GM21825 (cell line): ENCODE measurements around the gene RAB11FIP3.

Experiments
- ATAC-seq: cut with Tn5 transposase; IDR thresholded peaks from one replicate; pipeline ENCODE4 v1.9.1; 2021; ENCODE audit warnings: mild to moderate bottlenecking, moderate library complexity; ENCODE audit not compliant: unreplicated experiment

The RAB11FIP3 gene

DNA sequence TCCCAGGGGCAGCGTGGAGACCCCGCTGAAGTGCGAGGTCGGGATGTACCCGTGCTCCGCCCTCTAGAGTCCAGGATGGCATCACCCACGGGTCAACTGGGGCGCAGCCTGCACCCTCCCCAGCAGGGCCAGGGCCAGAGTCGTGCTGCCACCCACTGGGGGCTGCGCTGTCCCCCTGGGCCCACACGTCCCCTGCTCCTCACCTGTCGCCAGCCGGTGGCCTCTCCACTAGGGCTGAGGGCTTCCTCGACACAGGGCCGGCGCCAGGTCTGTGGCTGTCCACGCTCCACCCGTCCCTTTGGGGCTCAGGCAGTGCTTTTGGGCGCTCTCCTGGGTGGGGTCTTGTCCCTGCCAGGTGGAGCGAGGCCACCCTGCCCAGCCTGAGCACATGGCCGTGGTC is 123.1 kb downstream of the RAB11FIP3 start:
- no peak for ATAC-seq

DNA sequence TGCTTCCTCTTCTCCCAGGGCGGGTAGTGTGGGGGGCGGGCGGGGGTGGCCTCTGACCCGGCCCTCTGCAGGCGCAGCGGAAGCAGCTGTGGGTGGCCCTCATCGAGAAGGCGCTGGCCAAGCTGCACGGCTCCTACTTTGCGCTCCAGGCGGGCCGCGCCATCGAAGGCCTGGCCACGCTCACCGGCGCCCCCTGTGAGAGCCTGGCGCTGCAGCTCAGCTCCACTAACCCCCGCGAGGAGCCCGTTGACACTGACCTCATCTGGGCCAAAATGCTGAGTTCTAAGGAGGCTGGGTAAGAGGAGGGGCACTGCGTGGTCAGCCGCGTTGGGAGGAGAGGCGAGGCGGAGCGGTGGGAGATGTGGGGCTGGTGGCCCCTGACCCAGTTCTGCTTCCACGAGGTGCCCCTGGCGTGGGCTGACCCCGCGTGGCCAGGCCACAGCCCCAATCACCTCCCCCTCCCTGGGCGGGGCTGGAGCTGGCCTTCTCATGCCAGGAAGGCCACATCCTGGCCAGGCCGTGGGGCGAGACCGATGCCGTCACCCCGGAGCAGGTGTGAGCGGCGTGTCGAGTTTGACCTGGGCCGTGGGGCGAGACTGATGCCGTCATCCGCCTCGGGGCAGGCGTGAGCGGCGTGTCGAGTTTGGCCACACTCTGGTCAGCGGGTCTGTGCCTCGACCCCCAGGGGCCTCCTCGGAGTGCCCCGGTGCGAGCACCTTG is 124.3 kb downstream of the RAB11FIP3 start:
- ATAC-seq, result no peak

DNA sequence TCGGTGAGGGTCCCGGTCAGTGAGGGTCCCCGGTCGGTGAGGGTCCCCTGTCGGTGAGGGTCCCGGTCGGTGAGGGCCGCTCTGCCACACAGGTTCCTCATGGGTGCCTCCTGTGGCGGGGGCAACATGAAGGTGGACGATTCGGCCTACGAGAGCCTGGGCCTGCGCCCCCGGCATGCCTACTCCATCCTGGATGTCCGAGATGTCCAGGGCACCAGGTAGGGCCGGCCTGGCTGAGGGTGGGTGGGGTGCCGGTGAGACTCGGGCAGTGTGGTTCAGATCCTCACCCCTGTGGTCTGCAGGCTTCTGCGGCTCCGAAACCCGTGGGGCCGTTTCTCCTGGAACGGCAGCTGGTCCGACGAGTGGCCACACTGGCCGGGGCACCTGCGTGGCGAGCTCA is 125.8 kb downstream of the RAB11FIP3 start:
- no peak for ATAC-seq

DNA sequence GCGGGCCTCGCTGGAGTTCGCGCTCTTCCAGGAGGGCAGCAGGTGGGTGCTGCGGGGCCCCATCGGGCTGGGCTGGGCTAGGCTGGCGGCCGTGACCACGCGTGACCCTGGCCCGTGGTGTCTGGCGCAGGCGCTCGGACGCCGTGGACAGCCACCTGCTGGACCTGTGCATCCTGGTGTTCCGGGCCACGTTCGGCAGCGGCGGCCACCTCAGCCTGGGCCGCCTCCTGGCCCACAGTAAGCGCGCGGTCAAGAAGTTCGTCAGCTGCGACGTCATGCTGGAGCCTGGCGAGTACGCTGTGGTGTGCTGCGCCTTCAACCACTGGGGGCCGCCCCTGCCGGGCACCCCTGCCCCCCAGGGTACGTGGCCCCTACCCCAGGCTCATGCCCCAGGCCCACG is 126.7 kb downstream of the RAB11FIP3 start:
- no peak for ATAC-seq

DNA sequence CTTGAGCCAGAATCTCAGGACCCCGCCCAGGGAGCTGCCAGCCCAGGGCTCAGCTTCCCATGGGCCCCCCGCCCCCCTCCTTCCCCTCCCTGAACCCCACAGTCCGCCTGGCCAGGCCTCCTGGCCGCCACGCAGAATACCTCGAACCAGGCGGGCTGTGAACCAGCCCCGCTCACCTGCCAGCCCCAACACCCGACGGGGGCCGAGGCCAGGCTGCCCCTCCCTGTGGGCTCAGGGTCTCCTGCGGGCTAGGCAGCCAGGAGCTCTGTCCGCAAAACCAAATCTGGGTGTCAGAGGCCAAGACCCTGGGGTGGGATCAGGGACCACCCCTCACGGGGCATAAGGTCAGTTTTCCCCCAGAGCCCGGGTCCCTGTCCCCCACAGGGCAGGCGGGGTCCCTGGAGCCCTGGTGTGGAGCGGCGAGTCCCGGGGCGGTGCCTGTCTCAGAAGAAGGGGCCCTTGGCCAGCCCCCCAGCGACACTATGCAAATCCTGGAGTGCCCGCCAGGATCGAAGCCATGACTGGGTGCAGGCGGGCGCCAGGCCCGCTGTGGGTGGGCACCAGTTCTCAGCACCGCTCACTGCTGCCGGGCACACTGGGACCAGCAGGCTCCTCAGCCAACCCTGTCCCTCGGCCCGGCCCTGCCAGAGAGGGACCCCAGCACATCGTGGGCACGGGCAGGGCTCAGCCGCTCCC is 128.3 kb downstream of the RAB11FIP3 start:
- ATAC-seq, result no peak

DNA sequence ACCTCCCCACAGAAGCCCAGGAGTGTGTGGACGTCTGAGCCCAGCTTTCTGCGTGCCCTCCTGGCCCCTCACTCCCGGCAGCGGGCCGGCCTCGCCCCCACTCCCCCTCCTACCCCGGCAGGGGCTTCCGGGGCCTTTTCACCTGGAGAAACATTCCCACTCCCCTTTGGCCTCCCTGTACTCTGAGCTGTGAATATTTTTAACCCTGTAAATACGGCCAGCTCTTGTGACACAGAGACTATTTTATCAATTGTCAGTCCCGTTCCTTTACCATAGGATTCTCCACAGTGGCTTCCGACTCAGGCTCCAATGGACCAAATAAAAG is 128.8 kb downstream of the RAB11FIP3 start:
- ATAC-seq, result no peak

DNA sequence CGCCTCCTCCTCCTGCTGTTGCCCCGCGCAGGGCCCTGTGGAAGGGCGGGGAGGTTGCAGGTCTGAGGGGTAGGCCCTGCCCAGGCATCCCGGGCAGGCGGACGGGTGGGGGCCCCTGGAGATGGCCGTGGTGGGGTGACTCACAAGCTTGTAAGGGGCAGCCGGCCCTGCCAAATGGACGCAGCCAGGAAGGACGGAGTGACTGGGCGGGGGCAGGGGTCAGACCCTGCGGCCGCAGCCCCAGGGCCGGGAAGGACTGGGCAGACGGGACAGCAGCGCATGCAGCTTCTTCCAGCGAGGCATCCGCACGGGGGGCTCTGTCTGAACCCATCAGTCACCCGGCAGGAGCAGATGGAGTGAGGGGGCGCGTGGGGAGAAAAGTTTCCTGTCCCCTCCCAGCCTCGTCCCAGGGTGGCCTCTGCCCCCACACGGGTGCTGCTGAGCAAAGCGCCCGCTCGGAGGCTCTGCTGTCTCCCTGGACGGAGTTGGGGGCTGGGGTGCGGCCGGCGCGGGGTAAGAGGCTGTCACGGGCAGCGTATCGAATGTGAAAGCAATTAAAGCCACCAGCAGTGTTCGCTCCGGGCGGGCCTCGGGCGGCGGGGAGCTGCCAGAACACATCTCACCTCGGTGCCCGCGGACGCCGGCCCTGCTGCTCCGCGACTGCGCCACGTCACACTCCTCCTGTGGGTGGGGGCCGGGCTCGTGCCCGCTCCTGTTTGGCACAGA is 129.4 kb downstream of the RAB11FIP3 start:
- no peak for ATAC-seq

DNA sequence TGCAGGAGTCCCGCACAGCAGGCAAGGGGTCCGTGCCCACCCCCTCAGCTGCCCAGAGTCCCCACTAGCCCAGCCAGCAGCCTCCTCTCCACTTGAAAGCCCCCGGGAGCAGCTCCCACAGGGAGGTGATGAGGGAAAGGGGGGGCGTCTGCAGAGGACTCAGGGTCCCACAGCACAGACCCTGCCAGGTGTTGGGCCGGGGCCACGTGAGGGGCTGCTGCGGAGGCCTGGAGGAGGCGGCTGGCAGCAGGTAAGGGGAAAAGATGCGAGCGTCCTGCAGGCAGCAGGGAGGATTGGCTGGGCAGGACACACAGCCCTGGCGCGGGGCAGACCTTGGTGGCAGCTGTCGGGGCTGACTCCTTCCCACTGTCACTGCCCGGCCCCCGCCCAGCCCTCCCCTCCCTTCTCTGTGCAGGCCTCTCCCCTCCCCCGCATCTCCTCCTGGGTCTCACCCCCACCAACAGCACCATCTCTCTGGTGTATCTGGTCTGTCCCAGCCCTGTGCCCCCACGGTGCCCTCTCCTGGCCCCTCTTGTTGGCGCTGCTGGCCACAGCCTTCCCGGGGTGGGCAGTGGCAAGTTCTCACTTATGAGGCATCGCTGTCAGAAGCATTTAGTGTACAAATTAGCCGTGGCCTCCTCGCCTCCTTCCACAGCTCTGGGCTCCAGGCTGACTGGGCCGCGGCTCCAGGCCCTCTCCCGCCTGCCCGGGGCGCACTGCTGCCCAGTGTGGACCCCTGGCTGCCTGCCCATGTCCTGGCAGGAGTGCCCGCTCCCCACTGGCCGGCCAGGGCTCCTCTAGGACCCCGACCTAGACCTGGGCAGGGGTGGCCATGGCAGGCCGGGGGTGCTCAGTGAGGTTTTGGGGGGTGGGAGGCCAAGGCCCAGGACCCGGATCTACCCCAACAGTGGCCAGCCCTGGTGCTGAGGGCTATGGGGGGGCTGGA is 130.4 kb downstream of the RAB11FIP3 start:
- ATAC-seq, result no peak

DNA sequence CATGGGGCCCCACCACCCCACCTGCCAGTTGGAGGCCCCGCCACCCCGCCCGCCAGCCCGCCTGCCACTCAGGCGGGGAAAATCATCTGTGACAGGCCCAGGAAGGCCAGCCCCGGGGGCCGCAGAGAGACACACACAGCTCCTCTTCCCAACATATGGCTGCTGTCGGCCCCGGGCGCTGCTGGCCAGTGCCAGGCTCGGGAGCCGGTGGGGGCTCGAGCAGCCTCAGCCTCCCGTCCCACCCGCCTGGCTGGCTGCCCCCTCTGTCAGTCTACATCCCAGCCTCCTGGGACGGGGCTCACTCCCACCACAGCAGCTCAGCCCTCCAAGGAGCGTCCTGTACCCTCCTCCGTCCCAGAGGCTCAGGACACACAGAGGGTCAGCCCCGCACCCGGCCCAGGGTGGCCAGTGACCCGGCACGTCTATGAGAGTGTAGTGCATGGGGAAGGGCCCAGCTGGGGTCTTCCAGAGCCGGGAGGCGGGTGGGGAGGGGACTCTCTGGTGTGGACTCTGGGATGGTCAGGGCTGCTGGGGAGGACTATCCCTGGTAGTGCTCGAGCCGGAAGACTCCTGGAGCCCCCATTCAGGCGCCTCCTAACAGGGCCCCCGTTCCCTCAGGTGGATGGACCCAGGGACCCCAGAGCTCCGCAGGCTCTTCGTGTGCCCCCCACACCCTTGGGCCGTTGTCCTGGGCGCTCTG is 131.2 kb downstream of the RAB11FIP3 start:
- no peak for ATAC-seq

DNA sequence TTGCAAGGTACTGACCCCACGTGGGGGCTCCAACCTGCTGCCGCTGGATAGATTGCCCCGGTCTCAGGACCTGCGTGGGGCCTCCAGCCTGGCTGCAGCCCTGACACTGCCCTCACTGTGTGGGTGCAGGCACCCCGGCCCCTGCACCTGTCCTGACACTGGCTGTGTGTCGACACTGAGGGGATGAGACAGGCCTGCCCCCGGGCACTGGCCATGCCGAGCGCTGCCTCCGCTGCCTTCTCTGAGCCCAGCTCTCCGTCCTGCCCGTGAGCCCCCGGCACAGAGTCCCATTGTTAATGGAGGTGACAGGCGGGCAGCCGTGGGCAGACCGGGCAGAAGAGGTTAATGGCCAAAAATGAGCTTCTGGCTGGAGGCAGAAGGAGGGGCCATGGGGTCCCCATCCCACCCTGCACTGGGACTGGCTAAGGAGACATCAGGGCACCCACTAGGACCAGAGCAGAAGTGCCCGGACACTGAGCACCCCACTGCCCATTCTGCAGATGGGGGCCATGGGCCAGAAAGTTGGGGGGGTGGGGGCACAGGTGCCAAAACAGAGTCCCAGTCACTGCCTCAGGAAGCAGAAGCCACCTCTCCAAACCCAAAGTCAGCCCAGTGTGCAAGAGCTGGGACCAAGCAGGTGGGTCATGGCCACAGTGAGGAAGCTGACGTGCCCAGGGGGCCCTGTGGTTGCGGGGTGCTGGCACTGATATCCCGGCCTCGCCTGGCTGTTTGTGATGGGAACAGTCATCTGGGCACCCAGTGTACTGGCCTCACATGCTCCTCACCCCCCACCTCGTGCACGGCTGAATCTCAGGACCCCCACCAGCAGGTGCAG is 132.2 kb downstream of the RAB11FIP3 start:
- no peak for ATAC-seq

DNA sequence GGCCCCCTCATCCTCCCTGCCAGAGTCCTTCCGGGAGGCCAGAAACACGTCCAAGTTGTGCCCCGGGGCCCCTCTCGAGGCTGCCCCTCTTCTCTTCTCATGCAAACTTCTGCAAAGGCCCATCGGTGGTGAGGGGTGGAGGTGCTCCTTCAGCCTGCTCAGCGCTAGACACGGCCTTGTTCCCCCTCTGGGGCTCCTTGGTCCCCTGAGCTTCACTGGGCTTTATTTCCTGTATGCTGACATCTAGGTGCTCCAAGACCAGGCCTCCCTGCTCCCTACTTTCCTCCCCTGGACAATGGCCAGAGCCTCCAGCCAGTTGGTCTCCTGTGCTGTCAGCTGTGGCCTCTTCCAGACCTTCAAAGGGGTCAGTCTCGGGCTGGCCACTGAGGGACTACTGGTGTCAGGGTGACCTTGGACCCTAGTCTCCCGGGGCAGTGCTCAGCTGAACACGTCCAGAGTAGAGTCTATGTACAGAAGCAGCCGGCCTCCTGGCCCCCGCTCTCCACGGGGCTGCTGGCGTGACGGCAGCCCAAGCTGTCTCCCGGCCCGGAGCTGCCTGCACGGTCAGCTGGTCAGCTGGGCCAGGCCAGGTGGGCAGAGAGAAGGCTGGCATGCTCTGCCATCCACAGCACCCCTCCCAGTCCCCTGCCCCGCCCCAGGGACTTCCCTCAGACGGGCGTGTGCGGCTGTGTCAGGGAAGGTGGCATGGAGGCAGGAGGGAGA is 133.0 kb downstream of the RAB11FIP3 start:
- no peak for ATAC-seq

DNA sequence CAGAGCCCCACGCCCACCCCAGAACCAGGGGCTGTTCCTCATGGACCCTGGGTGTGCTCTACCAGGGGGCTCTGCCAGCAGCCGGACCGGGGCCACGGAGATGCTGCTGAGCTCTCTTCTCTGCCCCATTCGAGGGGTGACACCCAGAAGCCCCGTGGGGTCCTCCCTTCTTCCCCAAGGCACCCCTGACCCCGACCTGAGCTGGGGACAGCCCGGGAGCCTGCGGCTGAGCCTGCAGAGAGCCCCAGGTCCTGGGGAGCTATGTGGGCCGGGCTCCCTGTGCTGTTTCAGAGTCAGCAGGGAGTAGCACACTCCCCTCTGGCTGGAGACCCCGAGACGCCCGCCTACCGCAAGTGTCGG is 133.6 kb downstream of the RAB11FIP3 start:
- ATAC-seq, result no peak

DNA sequence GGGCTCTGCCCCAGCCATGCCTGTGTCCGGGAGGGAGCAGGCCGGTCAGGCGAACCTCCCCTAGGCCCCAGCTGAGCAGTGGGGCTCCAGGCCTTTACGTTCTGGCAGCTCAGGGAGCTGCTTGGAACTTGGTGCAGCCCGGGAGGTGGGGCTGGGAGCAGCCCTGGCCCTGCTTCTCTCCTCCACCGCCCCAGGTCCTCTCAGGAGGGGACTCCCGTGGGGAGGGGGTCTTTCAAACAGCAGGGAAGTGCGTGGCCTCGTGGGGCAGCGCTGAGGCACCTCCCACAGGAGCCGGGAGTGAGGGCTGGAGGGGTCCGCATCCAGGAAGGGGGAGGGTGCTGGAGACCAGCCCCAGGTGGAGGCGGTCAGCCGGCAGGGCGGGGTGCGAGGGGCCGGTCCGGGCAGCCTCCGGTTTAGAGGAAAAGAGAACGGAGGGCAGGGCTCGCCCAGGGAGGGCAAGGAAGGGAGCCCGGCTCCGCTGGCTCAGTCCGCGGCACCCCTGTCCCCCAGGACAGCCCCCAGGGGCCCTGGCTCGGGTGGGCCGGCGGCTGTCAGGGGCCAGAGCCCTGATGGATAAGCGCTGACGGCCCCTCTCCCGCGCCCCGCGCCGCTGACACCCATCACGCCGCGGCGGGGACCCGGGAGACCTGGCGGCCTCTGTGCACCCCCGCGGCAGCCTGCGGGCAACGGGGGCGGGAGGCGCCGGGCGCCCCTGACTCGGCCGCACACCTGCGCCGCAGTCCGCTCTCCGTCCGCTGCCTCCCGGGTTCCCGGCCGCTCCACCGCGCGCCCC is 134.2 kb downstream of the RAB11FIP3 start:
- no peak for ATAC-seq

DNA sequence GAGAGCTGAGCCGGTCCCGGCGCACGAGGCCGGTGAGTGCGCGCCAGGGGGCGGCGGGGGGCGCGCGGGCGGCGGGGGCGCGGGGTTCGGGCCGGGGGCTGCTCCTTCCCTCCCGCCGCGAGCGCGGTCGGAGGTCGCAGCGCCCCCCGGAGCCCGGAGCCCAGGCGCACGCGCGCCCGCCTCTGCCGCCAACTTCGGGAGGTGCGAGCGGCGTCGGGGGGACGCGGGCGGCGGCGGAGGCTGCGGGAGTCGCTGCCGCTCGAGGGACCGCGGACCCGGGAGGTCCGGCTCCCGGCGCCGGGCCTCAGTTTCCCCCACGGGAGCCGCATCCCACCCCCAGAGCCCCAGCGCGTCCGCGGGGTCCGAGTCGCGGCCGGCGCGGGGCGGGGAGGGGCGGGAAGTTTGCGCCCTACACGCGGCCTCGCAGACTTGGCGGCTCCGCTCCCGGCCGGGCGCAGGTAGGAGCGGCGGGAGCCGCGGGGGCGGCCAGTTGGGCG is 134.8 kb downstream of the RAB11FIP3 start, which contains the start of gene PRR35:
TSS of gene PRR35 (plus strand) at position 191 of the 497 bp plus-strand sequence. CDS start 2,901 bp downstream, outside the sequence.
- no peak for ATAC-seq

DNA sequence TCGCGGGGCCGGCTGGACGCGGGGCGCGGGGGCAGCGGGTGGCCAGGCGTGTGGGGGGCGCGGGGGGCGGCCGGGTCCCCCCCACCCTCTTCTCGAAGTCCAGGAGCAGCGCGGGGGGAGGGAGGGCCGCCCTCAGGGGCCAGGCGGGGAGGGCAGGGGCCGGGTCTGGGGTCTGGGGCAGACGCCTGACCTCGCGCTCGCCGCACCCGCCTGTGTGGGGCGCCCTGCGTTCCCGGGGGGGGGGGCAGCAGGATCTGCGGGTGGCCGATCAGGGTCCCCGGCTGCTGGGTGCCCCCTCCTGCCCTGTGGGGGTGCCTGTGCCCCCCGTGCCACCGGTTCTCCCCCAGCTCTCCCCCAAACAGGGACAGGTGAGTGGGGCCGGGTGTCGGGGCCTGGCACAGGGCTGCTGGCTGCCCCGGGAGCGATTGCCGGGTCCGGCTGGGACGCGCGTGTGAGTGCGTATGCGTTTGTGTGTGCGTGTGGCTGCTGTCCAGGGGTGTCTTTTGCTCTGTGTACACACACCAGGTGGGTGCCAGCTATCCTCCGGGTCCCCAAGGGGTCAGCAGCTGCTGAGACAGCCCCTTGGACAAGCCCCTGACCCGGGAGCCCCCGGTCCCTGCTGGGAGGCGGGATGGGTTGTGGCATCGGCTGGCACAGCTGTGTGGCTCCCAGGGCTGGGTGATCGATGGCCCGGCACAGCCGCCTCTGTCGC is 135.4 kb downstream of the RAB11FIP3 start:
- no peak for ATAC-seq

DNA sequence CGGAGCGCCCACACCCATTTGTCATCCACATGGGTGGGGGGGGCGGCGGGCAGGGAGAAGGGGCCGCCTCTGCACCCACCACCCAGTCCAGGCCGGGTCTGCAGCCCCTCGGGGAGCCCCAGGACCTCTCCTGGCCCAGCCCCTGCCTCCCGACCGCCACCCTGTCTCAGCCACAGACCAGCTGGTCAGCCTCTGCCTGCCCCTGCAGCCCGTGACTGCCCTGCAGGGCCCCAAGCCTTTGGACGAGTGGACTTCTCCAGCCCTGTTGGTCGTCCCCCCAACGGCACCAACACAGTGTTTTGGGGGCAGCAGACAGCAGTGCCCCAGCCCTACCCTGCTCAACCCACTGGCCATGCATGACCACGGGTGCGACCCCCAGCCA is 136.0 kb downstream of the RAB11FIP3 start:
- no peak for ATAC-seq
